Heart left ventricle (tissue), 13 donors: ENCODE results near the gene ROPN1.
"Not testable (repeated sequence)": the region's sequence is repeated elsewhere in the genome, so short reads cannot be mapped to it uniquely, and the experiment has no call there.

ENCODE experiments used
- CTCF ChIP-seq, 12 donors: fragments of 200-600 bp; sonication (generic) in 4 of 12; IDR thresholded peaks; one replicate each; pipeline versions ENCODE4 v1.5.0 to v1.8.0; 2018 to 2022; ENCODE audit warnings: antibody characterized with exemption in 12 of 12, mild to moderate bottlenecking in 5 of 12
- POLR2A ChIP-seq, 2 donors: fragments of 450-650 bp; IDR thresholded peaks; one replicate each; pipeline ENCODE4 v1.6.1; 2017; ENCODE audit warnings: antibody characterized with exemption in 2 of 2, mild to moderate bottlenecking in 2 of 2, moderate library complexity in 2 of 2
- donor health status: ischemic (EF 13 %, LVEDD 7.1; RV severe dilation, severe dysfunction).
- donor health status: DM: no; HTN: yes; CAD: no.
- donor health status: DM: no; HTN: no; CAD: no.
- donor health status: ischemic (EF 25% LVEDD 6.9; RV normal size, moderate dysfunction).
- donor health status: ischemic (EF 25% LVEDD 5.7; RV mildly dilated, moderate dysfunction).
- donor health status: ischemic (EF 35%, LVEDD 5.7; RV mildly dilated, moderate dysfunction).
- donor health status: nonischemic (EF 11% LVEDD 7.7; RV severe dilation, severe dysfunction).
- donor health status: DM: yes; HTN: yes; CAD: no.
- donor health status: PGD.
- donor health status: ischemic (EF 29% LVEDD 5.4; RV normal size, mild dysfunction).
- donor health status: nonischemic (EF 23%, LVEDD 6.1; RV moderate dilation, normal function).

GRCh38 chr3:124008321-124008720 lies 16.4 kb upstream of the ROPN1 start:
- not testable (repeated sequence) for TF ChIP-seq CTCF, POLR2A (IDR thresholded peaks at IDR 0.05)
